ENCODE results near the gene OBSCN. TPM values are rescaled to one million over a fixed set of nuclear protein-coding genes. Genes with fewer than 3 reads are reported as not detected.

Gene OBSCN
- total and polyA plus RNA-seq, 2 experiments from 2014 or later = 1.1 to 5.2 TPM

DNA sequence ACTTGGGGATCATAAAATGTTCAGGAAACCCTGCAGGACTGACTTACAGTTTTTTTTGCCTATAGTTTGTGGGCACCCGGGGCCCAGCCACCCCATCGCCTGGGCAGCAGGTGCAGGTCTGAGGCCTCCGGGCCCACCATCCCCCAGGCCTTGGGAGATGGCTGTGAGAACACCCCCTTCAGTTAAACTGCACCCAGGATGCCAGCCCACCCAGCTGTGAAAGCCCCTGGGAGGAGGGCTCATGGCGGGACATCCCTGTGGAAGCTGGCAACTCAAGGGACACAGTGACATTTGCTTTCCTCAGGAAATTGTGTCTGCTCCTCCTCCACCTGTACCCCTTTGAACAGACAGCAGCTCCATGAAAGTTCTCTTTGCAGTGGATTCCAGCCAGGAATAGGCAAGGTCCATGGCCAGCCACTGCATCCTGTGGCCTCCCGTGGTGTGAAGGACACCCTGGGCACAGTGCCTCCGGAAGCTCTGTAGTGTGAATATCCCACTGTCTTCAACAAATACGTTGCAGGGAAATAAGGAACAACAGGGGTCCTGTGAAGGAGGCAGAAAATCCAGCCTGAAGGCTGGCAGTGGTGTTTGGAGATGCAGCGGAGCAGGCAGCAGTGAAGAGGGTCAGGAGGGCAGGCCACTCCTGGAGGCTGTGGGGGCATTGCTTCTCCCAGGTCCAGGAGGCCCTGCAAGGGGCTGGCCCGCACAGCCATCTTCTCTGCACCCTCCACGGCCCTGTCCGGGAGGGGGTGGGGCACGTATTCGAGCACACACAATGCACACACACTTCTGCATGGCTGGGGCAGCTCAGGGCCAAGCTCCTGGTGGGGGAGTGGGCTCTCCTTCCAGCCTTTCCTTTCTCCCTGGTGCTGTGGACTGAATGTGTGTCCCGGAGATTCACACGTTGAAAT, 2.1 kb upstream of the OBSCN start:
- Histone ChIP-seq H3K27ac (no peak overlapping the region), H3K9me3 (ENCODE audit: low read depth) (no peaks in the 10 kb centered on the region), H3K4me2 (ENCODE audit: unreplicated experiment) (no peak overlapping the region), H3K36me3 (ENCODE audit: low read depth) (no peaks in the 10 kb centered on the region), H3K79me2 (ENCODE audit: insufficient read depth) (no peaks in the 10 kb centered on the region), H3K9ac (no peak overlapping the region), H3K9me2 (ENCODE audit: insufficient read depth) (no peaks in the 10 kb centered on the region), H2AFZ (no peak overlapping the region), H3K4me3 (no peak overlapping the region), H3K27me3 (replicated peaks; ENCODE audit: insufficient read depth) (no peaks in the 10 kb centered on the region), H3F3A (ENCODE audit: insufficient read depth) (no peaks in the 10 kb centered on the region), H3K4me1 (ENCODE audit: insufficient read depth) (no peaks in the 10 kb centered on the region), H4K20me1 (ENCODE audit: insufficient read depth) (no peaks in the 10 kb centered on the region; the same call in 1 of the 2 replicates)
- WGBS, 2 experiments (ENCODE audit: low coverage in 1 of 2, low lambda C conversion rate in 2 of 2, missing lambda C conversion rate in 2 of 2) = 56% methylated on average over 13 to 15 of the region's 15 CpGs
- no peak for DNase-seq
- no peak for TF ChIP-seq EZH2phosphoT487 (IDR thresholded peaks at IDR 0.05; ENCODE audit: insufficient read depth, low read depth)
- TF ChIP-seq EZH2 (IDR thresholded peaks at IDR 0.05; ENCODE audit: insufficient read depth, poor library complexity, severe bottlenecking) = no peak
- in situ Hi-C loops (cut with MboI) = no loop called here

DNA sequence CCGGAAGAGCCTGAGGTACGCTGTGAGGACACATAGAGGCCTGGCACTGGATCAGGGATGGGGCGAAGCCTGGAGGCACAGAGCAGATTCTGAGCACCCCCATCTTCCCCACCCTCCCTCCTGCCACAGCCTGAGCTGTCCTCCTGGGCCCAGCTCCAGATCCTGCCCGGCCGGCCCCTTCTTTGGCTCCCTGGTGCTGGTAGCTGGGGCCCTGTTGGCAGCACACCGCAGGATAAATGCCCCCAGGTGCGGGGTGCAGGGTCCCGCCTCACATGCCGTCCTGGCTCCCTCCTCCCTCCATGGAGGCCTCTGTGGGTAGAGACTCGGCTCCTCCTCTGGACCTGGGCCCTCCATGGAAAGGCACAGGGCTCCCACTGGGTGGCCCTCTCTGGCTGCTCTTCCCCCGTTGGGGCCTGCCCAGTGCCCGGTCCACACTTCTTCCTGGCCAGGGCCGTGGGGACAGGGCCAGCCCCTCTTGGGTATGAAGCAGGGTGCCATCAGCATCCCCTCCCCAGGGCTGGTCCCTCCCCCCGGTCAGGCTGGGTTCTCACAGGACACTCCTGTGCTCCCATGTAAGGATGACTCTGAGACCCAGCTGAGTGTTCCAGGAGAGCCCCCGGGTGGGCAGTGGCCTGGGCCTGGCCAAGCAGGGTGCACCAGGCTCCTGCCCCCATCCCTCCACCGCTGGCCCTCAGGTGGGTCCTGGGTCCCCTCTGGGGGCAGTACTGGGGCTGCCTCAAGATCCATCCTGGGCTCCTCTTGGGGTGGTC, 1.1 kb upstream of the OBSCN start:
- no peak overlapping the region for H3K4me2 ChIP-seq (ENCODE audit: unreplicated experiment)
- no peaks in the 10 kb centered on the region for H3K36me3 ChIP-seq (ENCODE audit: low read depth)
- no peaks in the 10 kb centered on the region for H3K9me3 ChIP-seq (ENCODE audit: low read depth)
- no peak overlapping the region for H3K4me3 ChIP-seq
- no peak overlapping the region for H3K27ac ChIP-seq
- no peaks in the 10 kb centered on the region for H3F3A ChIP-seq (ENCODE audit: insufficient read depth)
- H3K9me2 ChIP-seq (ENCODE audit: insufficient read depth) = no peaks in the 10 kb centered on the region
- WGBS, 2 experiments (ENCODE audit: low coverage in 1 of 2, low lambda C conversion rate in 2 of 2, missing lambda C conversion rate in 2 of 2) = 48 to 49% methylated on average over 10 to 14 of the region's 16 CpGs
- DNase-seq = no peak
- TF ChIP-seq EZH2phosphoT487 (IDR thresholded peaks at IDR 0.05; ENCODE audit: insufficient read depth, low read depth) (no peak), EZH2 (IDR thresholded peaks at IDR 0.05; ENCODE audit: insufficient read depth, poor library complexity, severe bottlenecking) (no peak)
- H3K9ac ChIP-seq = no peak overlapping the region
- H3K79me2 ChIP-seq (ENCODE audit: insufficient read depth) = no peaks in the 10 kb centered on the region
- H2AFZ ChIP-seq = no peak overlapping the region
- H3K27me3 ChIP-seq (replicated peaks; ENCODE audit: insufficient read depth) = no peaks in the 10 kb centered on the region
- H4K20me1 ChIP-seq (ENCODE audit: insufficient read depth) = no peaks in the 10 kb centered on the region; the same call in 1 of the 2 replicates
- H3K4me1 ChIP-seq (ENCODE audit: insufficient read depth) = no peaks in the 10 kb centered on the region
- in situ Hi-C loops (cut with MboI) = no loop called here

DNA sequence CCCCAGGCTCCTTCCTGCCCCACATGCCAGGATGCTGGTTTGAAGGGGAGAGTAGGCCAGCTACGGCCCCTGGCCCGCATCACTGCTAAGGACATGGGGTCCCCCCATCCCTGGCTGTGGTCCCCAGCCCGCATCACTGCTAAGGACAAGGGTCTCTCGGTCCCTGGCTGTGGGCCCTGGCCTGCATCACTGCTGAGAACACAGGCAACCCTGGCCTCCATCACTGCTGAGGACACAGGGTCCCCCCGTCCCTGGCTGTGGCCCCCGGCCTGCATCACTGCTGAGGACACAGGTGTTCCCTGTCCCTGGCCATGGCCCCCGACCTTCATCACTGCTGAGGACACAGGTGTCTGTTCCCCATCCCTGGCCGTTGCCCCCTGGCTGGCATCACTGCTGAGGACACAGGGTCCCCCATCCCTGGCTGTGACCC, 448 bp upstream of the OBSCN start:
- no peak for TF ChIP-seq EZH2phosphoT487 (IDR thresholded peaks at IDR 0.05; ENCODE audit: insufficient read depth, low read depth)
- TF ChIP-seq EZH2 (IDR thresholded peaks at IDR 0.05; ENCODE audit: insufficient read depth, poor library complexity, severe bottlenecking) = no peak
- Histone ChIP-seq H2AFZ (no peak overlapping the region), H3K36me3 (ENCODE audit: low read depth) (no peaks in the 10 kb centered on the region), H3K27ac (no peak overlapping the region), H4K20me1 (ENCODE audit: insufficient read depth) (no peaks in the 10 kb centered on the region), H3K4me3 (no peak overlapping the region), H3K9ac (no peak overlapping the region), H3K9me3 (ENCODE audit: low read depth) (no peaks in the 10 kb centered on the region), H3F3A (ENCODE audit: insufficient read depth) (no peaks in the 10 kb centered on the region), H3K79me2 (ENCODE audit: insufficient read depth) (no peaks in the 10 kb centered on the region), H3K4me2 (ENCODE audit: unreplicated experiment) (no peak overlapping the region), H3K27me3 (replicated peaks; ENCODE audit: insufficient read depth) (no peaks in the 10 kb centered on the region), H3K4me1 (ENCODE audit: insufficient read depth) (no peaks in the 10 kb centered on the region), H3K9me2 (ENCODE audit: insufficient read depth) (no peaks in the 10 kb centered on the region)
- no peak for DNase-seq
- 87 to 90% methylated on average over 7 to 8 of the region's 8 CpGs for WGBS, 2 experiments (ENCODE audit: low coverage in 1 of 2, low lambda C conversion rate in 2 of 2, missing lambda C conversion rate in 2 of 2)
- in situ Hi-C loops (cut with MboI) = no loop called here

- DNase-seq = no peak
- no peaks in the 10 kb centered on the region for H3K27me3 ChIP-seq (replicated peaks; ENCODE audit: insufficient read depth)
- H3K27ac ChIP-seq = no peak overlapping the region
- H3K36me3 ChIP-seq (ENCODE audit: low read depth) = no peaks in the 10 kb centered on the region
- H3K9me3 ChIP-seq (ENCODE audit: low read depth) = no peaks in the 10 kb centered on the region
- no peaks in the 10 kb centered on the region for H3F3A ChIP-seq (ENCODE audit: insufficient read depth)
- H3K4me3 ChIP-seq = no peak overlapping the region
- in situ Hi-C loops (cut with MboI) = no loop called here
- H2AFZ ChIP-seq = no peak overlapping the region
- no peak overlapping the region for H3K4me2 ChIP-seq (ENCODE audit: unreplicated experiment)
- 59 to 69% methylated on average over 15 to 18 of the region's 19 CpGs for WGBS, 2 experiments (ENCODE audit: low coverage in 1 of 2, low lambda C conversion rate in 2 of 2, missing lambda C conversion rate in 2 of 2)
- H4K20me1 ChIP-seq (ENCODE audit: insufficient read depth) = no peaks in the 10 kb centered on the region
- H3K9me2 ChIP-seq (ENCODE audit: insufficient read depth) = no peaks in the 10 kb centered on the region
- TF ChIP-seq EZH2phosphoT487 (IDR thresholded peaks at IDR 0.05; ENCODE audit: insufficient read depth, low read depth) = no peak
- TF ChIP-seq EZH2 (IDR thresholded peaks at IDR 0.05; ENCODE audit: insufficient read depth, poor library complexity, severe bottlenecking) = no peak
- no peaks in the 10 kb centered on the region for H3K4me1 ChIP-seq (ENCODE audit: insufficient read depth)
- no peaks in the 10 kb centered on the region for H3K79me2 ChIP-seq (ENCODE audit: insufficient read depth)
- no peak overlapping the region for H3K9ac ChIP-seq
Observed at GRCh38 chr1:228208831-228209551, 1.1 kb downstream of the OBSCN start.
